ENCODE results near the gene AKR1E2.

AKR1E2 gene

DNA sequence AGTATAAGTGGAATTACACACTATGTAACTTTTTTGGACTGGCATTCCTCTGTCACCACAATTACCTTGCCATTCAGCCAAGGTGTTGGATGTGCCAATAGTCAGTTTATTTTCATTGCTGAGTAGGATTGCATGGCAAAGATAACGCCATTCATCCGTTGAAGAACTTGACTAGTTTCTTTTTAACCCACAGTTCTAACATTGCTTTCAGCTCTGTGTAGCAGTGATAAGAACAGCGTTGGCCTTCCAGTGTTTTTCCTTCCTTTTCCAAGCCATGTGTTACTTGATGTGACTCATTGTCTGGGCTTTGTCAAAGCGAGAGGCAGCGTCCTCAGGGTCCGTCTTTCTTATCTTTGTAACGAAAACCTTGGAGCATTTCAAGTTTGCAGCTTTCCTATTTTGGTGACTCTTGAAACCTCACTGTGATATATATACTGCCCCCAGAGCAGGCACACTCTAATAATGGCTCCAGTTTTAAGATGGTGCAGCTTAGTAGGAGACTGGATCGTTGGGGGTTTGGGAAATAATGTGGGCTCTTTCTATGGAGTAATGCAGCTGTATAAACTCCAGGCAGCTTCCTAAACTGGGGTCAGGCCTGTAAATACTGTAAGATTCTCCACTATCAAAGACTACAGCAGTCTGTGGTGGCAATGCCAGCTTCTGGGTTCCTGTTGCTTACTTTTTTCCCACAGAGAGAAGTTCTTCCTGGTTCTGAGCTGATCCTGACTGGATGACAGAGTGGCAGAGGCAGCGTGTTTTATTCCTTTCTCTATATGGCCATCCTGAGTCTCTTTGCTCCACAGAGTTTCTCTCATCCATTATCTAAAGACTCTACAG, 41.7 kb downstream of the AKR1E2 start:
- Histone ChIP-seq H3K9ac (ENCODE audit: low read length) (peak overlapping the region; percentile 64), H3K27me3 (replicated peaks; ENCODE audit: control insufficient read depth, insufficient read depth, low read length) (no peaks in the 10 kb centered on the region), H3K4me1 (ENCODE audit: control insufficient read depth, insufficient read depth, low read length) (peaks cover 21% of the 10 kb centered on the region), H3K9me3 (ENCODE audit: control insufficient read depth, low read length) (no peaks in the 10 kb centered on the region), H3K36me3 (ENCODE audit: control insufficient read depth, insufficient read depth, low read length, severe bottlenecking) (no peaks in the 10 kb centered on the region), H3K4me3 (ENCODE audit: low read length) (peak overlapping the region; percentile 68)
- DNase-seq (ENCODE audit: low read depth), result peak; percentile 14

DNA sequence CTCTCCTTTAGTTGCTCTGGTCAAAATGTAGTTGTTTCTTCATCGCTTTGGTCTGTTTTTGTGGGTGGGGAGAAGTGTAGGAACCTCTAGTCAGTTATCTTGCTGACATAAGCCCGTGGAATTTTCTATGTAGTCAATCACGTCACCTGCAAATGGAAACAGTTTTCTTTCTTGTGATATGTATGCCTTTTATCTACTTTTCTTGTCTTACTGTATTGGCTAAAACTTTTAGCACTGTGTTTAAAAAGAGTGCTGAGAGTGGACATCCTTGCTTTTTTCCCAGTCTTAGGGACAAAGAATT, 42.3 kb downstream of the AKR1E2 start:
- no peaks in the 10 kb centered on the region for H3K27me3 ChIP-seq (replicated peaks; ENCODE audit: control insufficient read depth, insufficient read depth, low read length)
- peak overlapping the region; percentile 64 for H3K9ac ChIP-seq (ENCODE audit: low read length)
- H3K36me3 ChIP-seq (ENCODE audit: control insufficient read depth, insufficient read depth, low read length, severe bottlenecking), result no peaks in the 10 kb centered on the region
- H3K9me3 ChIP-seq (ENCODE audit: control insufficient read depth, low read length), result no peaks in the 10 kb centered on the region
- H3K4me1 ChIP-seq (ENCODE audit: control insufficient read depth, insufficient read depth, low read length), result peaks cover 21% of the 10 kb centered on the region
- H3K4me3 ChIP-seq (ENCODE audit: low read length), result no peak overlapping the region
- no peak for DNase-seq (ENCODE audit: low read depth)

DNA sequence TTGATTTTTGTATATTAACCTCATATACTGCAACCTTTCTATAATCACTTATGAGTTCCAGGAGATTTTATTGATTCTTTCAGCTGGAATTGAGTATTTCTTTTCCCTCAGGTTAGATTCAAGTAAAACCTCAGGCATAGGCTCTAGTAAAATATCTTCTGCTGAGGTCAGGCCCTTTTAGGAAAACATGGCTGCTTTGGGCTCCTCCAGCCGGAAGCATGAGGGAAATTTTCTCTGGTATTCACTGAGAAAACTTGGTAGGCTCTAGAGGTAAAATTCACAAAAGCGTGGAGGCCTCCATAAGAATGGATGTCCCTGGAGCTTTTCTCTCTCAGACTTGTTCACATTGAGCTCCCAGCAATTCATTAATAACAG, 56.7 kb downstream of the AKR1E2 start:
- H3K4me3 ChIP-seq (ENCODE audit: low read length), result no peak overlapping the region
- no peaks in the 10 kb centered on the region for H3K36me3 ChIP-seq (ENCODE audit: control insufficient read depth, insufficient read depth, low read length, severe bottlenecking)
- DNase-seq (ENCODE audit: low read depth), result no peak
- H3K4me1 ChIP-seq (ENCODE audit: control insufficient read depth, insufficient read depth, low read length), result peaks cover 11% of the 10 kb centered on the region
- no peak overlapping the region for H3K9ac ChIP-seq (ENCODE audit: low read length)
- H3K9me3 ChIP-seq (ENCODE audit: control insufficient read depth, low read length), result no peaks in the 10 kb centered on the region
- no peaks in the 10 kb centered on the region for H3K27me3 ChIP-seq (replicated peaks; ENCODE audit: control insufficient read depth, insufficient read depth, low read length)

DNA sequence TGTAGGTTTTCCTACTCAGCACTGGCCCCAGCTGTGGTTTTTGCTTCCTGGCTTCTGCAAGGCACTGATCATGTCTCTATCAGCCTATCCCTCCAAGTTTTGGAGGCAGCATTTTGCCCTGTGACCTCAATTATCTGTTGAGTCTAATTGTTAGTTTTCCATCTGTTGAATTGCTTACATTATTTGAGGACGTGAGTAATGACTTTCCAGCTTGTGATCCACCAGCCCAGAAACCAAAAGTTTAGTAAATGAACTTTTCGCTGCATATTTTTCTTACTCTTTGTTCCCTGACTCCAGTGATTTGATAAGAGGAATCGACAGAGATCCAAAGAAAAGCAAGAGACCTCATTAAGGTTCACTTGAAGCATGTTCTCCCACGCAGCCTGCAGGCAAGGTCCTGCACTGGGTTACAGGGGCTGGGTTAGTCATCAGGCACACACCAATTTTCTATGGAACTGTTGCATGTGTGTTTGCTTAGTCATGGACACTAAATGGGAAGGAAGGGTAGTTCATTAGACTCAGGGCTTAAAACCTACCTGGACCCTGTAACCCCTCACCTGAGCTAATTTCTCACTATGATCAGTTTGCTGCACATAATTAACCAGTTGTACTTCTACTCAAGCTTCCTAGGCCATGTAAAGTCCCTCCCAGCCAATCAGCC, 57.2 kb downstream of the AKR1E2 start:
- peaks cover 13% of the 10 kb centered on the region for H3K4me1 ChIP-seq (ENCODE audit: control insufficient read depth, insufficient read depth, low read length)
- H3K9me3 ChIP-seq (ENCODE audit: control insufficient read depth, low read length), result no peaks in the 10 kb centered on the region
- no peak overlapping the region for H3K4me3 ChIP-seq (ENCODE audit: low read length)
- no peak overlapping the region for H3K9ac ChIP-seq (ENCODE audit: low read length)
- no peaks in the 10 kb centered on the region for H3K36me3 ChIP-seq (ENCODE audit: control insufficient read depth, insufficient read depth, low read length, severe bottlenecking)
- H3K27me3 ChIP-seq (replicated peaks; ENCODE audit: control insufficient read depth, insufficient read depth, low read length), result no peaks in the 10 kb centered on the region
- DNase-seq (ENCODE audit: low read depth), result peak; percentile 15

DNA sequence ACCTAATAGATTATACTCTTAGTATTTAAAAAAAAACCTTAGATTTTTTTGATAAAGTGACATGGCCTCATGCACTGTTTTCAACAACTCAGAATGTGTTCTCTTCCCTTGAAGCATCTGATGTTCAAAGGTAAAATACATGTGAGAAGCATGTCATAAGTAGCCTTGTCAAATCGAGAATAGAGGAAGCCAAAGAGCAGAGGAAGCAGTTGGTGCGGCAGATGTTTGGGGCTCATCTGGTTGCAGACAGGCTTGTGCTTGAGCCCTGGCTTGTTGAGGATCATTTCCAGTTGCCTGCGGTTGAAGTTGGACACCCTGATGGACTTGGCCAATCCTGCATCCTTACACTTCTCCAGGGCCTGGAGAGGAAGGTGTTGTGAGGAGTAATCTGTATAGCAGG, 59.2 kb downstream of the AKR1E2 start:
- Histone ChIP-seq H3K27me3 (replicated peaks; ENCODE audit: control insufficient read depth, insufficient read depth, low read length) (no peaks in the 10 kb centered on the region), H3K4me1 (ENCODE audit: control insufficient read depth, insufficient read depth, low read length) (peaks cover 19% of the 10 kb centered on the region), H3K9ac (ENCODE audit: low read length) (no peak overlapping the region), H3K9me3 (ENCODE audit: control insufficient read depth, low read length) (no peaks in the 10 kb centered on the region), H3K36me3 (ENCODE audit: control insufficient read depth, insufficient read depth, low read length, severe bottlenecking) (no peaks in the 10 kb centered on the region), H3K4me3 (ENCODE audit: low read length) (no peak overlapping the region)
- DNase-seq (ENCODE audit: low read depth), result no peak

DNA sequence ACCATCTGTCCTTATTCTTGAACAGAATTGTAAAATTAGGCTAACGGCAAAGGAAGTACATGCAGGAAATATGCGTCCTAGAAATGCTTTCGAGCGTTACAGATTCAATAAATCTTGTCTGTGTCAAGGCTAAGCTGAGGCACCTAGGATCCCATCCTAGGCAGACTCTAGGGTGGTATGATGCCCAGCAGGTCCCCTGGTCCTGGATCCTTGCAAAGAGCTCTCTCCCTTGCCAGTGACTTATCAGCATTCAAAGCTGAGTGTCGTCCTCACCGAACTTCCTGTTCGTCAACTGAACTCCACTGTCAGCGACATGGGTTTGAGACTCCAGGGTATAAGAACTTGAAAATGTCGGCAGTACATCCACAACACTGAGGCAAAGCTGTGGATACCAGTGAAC, 61.5 kb downstream of the AKR1E2 start:
- no peaks in the 10 kb centered on the region for H3K36me3 ChIP-seq (ENCODE audit: control insufficient read depth, insufficient read depth, low read length, severe bottlenecking)
- no peak overlapping the region for H3K9ac ChIP-seq (ENCODE audit: low read length)
- no peaks in the 10 kb centered on the region for H3K27me3 ChIP-seq (replicated peaks; ENCODE audit: control insufficient read depth, insufficient read depth, low read length)
- no peak for DNase-seq (ENCODE audit: low read depth)
- H3K9me3 ChIP-seq (ENCODE audit: control insufficient read depth, low read length), result no peaks in the 10 kb centered on the region
- no peak overlapping the region for H3K4me3 ChIP-seq (ENCODE audit: low read length)
- H3K4me1 ChIP-seq (ENCODE audit: control insufficient read depth, insufficient read depth, low read length), result peaks cover 20% of the 10 kb centered on the region

DNA sequence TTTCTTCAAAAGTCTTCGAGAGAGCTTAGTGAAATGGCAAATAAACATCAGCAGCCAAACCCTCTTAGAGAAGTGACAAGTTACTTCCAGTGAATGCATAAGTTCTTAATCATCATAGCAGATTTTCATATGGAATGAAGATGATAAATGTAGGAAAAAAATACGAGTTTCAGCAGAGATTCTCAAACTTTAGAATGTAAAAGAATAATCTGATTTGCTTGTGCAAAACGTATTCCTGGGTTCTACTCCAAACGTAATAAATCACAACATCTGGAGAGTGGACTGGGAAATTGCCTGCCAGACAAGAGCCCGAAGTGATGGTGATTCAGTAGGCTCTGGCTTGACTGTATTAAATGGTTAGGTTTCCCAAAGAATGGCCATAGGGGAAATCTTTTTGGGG, 62.2 kb downstream of the AKR1E2 start:
- no peak for DNase-seq (ENCODE audit: low read depth)
- Histone ChIP-seq H3K9ac (ENCODE audit: low read length) (no peak overlapping the region), H3K4me1 (ENCODE audit: control insufficient read depth, insufficient read depth, low read length) (peaks cover 16% of the 10 kb centered on the region), H3K27me3 (replicated peaks; ENCODE audit: control insufficient read depth, insufficient read depth, low read length) (no peaks in the 10 kb centered on the region), H3K36me3 (ENCODE audit: control insufficient read depth, insufficient read depth, low read length, severe bottlenecking) (no peaks in the 10 kb centered on the region), H3K4me3 (ENCODE audit: low read length) (no peak overlapping the region), H3K9me3 (ENCODE audit: control insufficient read depth, low read length) (no peaks in the 10 kb centered on the region)

DNA sequence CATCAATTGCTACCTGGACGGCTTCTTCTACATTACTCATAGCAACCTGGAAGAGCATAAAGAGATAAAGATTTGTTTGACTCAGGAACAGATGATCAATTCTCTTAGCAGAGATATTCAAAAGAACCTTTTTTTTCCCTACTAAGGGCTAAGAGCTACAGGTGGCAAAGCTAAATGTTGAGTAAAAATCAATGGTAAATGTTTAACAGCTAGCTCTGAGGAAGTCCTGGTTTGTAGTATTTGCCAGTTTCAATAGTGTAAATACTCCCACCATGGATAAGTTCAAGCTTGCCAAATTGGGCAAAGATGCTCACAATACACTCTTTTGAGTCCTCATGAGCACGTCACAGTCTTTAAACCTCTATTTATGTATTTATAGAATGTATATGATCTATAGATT, 64.0 kb downstream of the AKR1E2 start:
- H3K9ac ChIP-seq (ENCODE audit: low read length), result no peak overlapping the region
- no peaks in the 10 kb centered on the region for H3K9me3 ChIP-seq (ENCODE audit: control insufficient read depth, low read length)
- H3K36me3 ChIP-seq (ENCODE audit: control insufficient read depth, insufficient read depth, low read length, severe bottlenecking), result no peaks in the 10 kb centered on the region
- H3K27me3 ChIP-seq (replicated peaks; ENCODE audit: control insufficient read depth, insufficient read depth, low read length), result no peaks in the 10 kb centered on the region
- H3K4me3 ChIP-seq (ENCODE audit: low read length), result no peak overlapping the region
- DNase-seq (ENCODE audit: low read depth), result no peak
- peaks cover 13% of the 10 kb centered on the region for H3K4me1 ChIP-seq (ENCODE audit: control insufficient read depth, insufficient read depth, low read length)

DNA sequence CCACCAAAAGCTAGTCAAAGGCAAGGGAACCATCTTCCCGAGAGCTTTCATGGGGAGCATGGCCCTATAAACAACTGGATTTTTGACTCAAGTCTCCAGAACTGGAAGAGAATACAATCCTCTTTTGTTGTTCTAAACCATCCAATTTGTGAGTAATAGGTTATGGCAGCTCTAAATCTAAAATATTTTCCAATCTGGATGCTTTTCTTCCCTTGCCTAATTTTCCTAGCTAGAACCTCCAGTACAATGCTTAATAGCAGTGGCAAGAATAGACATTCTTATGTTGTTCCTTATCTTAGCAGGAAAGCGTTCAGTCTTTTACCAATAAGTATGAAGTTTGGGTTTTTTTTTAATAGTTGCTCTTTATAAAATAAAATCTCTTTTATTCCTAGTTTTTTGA, 66.7 kb downstream of the AKR1E2 start:
- H3K36me3 ChIP-seq (ENCODE audit: control insufficient read depth, insufficient read depth, low read length, severe bottlenecking), result no peaks in the 10 kb centered on the region
- H3K9ac ChIP-seq (ENCODE audit: low read length), result no peak overlapping the region
- H3K27me3 ChIP-seq (replicated peaks; ENCODE audit: control insufficient read depth, insufficient read depth, low read length), result no peaks in the 10 kb centered on the region
- no peak for DNase-seq (ENCODE audit: low read depth)
- peaks cover 13% of the 10 kb centered on the region for H3K4me1 ChIP-seq (ENCODE audit: control insufficient read depth, insufficient read depth, low read length)
- no peaks in the 10 kb centered on the region for H3K9me3 ChIP-seq (ENCODE audit: control insufficient read depth, low read length)
- no peak overlapping the region for H3K4me3 ChIP-seq (ENCODE audit: low read length)

DNA sequence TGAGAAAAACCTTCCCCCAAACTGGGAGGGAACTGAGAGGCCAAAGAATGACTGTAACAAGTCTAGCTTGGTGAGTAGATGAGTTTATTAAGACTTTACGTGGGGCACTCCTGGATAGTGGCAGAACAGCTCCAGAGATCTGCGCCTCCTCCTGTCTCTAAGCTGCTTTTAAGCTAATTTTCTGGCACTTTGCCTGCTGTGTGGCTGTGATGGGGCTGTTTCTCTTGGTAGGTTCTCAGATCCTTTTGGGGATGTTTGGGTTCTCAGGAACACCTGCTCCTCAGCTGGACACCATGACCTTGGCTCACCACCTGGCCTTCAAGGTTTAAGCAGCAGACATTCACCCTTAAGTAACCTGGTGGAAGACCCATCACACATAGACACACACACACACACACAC, 68.3 kb downstream of the AKR1E2 start:
- Histone ChIP-seq H3K9me3 (ENCODE audit: control insufficient read depth, low read length) (no peaks in the 10 kb centered on the region), H3K4me1 (ENCODE audit: control insufficient read depth, insufficient read depth, low read length) (peaks cover 6% of the 10 kb centered on the region), H3K9ac (ENCODE audit: low read length) (no peak overlapping the region), H3K27me3 (replicated peaks; ENCODE audit: control insufficient read depth, insufficient read depth, low read length) (no peaks in the 10 kb centered on the region), H3K36me3 (ENCODE audit: control insufficient read depth, insufficient read depth, low read length, severe bottlenecking) (no peaks in the 10 kb centered on the region), H3K4me3 (ENCODE audit: low read length) (no peak overlapping the region)
- no peak for DNase-seq (ENCODE audit: low read depth)
